ENCODE data around the gene AGAP1. TPM values are rescaled to one million over a fixed set of nuclear protein-coding genes. Genes with fewer than 3 reads are reported as not detected.

Gene AGAP1
- polyA plus RNA-seq, 4 donors: 9.8 to 19.2 (median 15.5) TPM

GRCh38 chr2:235639885-235640284, 146.0 kb downstream of the AGAP1 start:
- FAIRE-seq: no peak
- Histone ChIP-seq H3K36me3 (ENCODE audit: control insufficient read depth in 3 of 3, insufficient read depth in 2 of 3, low read depth in 1 of 3, low read length in 3 of 3) (peaks cover 0 to 9% (median 0%) of the 10 kb centered on the region in 3 donors), H3K9me3 (ENCODE audit: control insufficient read depth in 2 of 2, insufficient read depth in 1 of 2, low read depth in 1 of 2, low read length in 1 of 2) (no peaks in the 10 kb centered on the region), H3K27me3 (ENCODE audit: control insufficient read depth in 3 of 3, insufficient read depth in 3 of 3, low read length in 3 of 3) (no peaks in the 10 kb centered on the region), H3K4me1 (ENCODE audit: control insufficient read depth in 3 of 3, insufficient read depth in 2 of 3, low read depth in 1 of 3, low read length in 2 of 3) (peaks cover 0 to 22% (median 8%) of the 10 kb centered on the region in 3 donors), H3K27ac (ENCODE audit: low read depth in 1 of 3, low read length in 2 of 3) (peak overlapping the region in 2 of 3 donors; percentile 45 to 81), H3K4me3 (ENCODE audit: low read depth in 1 of 3, low read length in 3 of 3) (no peak overlapping the region)
- no peak for DNase-seq
- 32 to 48% (median 43%) methylated on average over 2 of the region's 2 CpGs for WGBS, 3 donors

- WGBS, 3 donors: 15 to 42% (median 15%) methylated on average over 2 of the region's 2 CpGs
- Histone ChIP-seq H3K4me1 (ENCODE audit: control insufficient read depth in 3 of 3, insufficient read depth in 2 of 3, low read depth in 1 of 3, low read length in 2 of 3) (peaks cover 0 to 22% (median 8%) of the 10 kb centered on the region in 3 donors), H3K27ac (ENCODE audit: low read depth in 1 of 3, low read length in 2 of 3) (peak overlapping the region in 2 of 3 donors; percentile 45 to 81), H3K27me3 (ENCODE audit: control insufficient read depth in 3 of 3, insufficient read depth in 3 of 3, low read length in 3 of 3) (no peaks in the 10 kb centered on the region), H3K36me3 (ENCODE audit: control insufficient read depth in 3 of 3, insufficient read depth in 2 of 3, low read depth in 1 of 3, low read length in 3 of 3) (peaks cover 0 to 9% (median 0%) of the 10 kb centered on the region in 3 donors), H3K9me3 (ENCODE audit: control insufficient read depth in 2 of 2, insufficient read depth in 1 of 2, low read depth in 1 of 2, low read length in 1 of 2) (no peaks in the 10 kb centered on the region), H3K4me3 (ENCODE audit: low read depth in 1 of 3, low read length in 3 of 3) (no peak overlapping the region)
- no peak for FAIRE-seq
- no peak for DNase-seq
Observed at GRCh38 chr2:235640377-235640776, 146.5 kb downstream of the AGAP1 start.

DNA sequence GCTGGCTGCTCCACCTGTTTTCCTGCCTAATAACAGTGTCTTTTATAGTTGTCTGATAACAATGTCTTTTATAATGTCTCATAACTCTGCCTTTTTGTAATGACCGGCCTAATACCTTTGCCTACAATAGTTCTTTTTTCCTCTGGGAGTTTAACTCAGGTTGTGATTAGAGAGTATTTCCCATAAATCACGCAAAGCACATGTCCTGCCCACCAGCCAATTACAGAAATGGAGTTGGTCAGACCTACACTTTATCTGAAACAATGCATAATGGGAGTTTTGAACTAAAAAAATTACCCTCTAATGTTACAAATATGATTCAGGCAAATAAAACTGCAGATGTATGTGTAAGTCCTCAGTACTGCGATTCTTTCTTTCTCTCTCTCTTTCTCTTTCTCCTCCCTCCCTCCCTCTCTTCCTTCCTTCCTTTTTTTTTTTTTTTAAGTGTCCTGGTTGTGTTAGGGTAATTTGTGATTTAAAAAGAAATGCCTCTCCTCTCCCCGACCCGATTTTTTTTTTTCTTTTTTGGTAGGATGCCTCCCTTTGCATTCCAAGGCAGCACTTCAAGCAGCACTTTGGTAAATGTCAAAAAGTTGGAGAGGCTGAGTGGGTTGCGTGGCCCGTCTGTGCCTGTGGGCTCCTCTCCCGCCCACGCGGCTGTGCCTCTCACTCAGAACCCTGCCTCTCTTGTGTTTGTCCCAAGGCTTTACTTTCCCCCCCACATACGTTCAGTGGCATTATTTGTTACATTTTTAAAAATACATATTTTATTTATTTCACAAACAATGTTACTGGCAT, 147.3 kb downstream of the AGAP1 start:
- DNase-seq (no peak), FAIRE-seq (no peak)
- Histone ChIP-seq H3K4me1 (ENCODE audit: control insufficient read depth in 3 of 3, insufficient read depth in 2 of 3, low read depth in 1 of 3, low read length in 2 of 3) (peaks cover 0 to 22% (median 8%) of the 10 kb centered on the region in 3 donors), H3K27me3 (ENCODE audit: control insufficient read depth in 3 of 3, insufficient read depth in 3 of 3, low read length in 3 of 3) (no peaks in the 10 kb centered on the region), H3K4me3 (ENCODE audit: low read depth in 1 of 3, low read length in 3 of 3) (no peak overlapping the region), H3K36me3 (ENCODE audit: control insufficient read depth in 3 of 3, insufficient read depth in 2 of 3, low read depth in 1 of 3, low read length in 3 of 3) (peaks cover 0 to 9% (median 0%) of the 10 kb centered on the region in 3 donors), H3K27ac (ENCODE audit: low read depth in 1 of 3, low read length in 2 of 3) (peak overlapping the region in 2 of 3 donors; percentile 45 to 81), H3K9me3 (ENCODE audit: control insufficient read depth in 2 of 2, insufficient read depth in 1 of 2, low read depth in 1 of 2, low read length in 1 of 2) (no peaks in the 10 kb centered on the region)
- 39 to 42% (median 39%) methylated on average over 11 of the region's 11 CpGs for WGBS, 3 donors

DNA sequence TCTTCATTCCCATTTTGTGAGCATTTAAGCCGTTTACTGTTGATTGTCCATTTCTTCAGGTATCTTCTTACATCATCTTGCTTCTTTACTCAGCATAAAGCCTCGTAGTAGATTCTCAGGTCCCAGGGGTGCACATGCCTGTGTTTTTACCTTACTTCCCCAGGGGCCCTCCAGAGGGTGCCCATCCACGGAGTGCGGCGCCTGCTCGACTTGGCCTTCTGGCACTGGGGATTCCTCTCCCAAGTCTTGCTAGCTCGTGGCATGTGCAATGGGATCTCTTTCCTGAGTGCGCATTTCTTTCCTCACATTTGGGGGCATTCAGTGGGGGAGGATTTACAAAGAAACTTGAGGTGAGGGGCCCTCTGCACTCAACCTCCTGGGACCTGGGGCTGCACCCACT, 148.1 kb downstream of the AGAP1 start:
- peaks cover 0 to 8% (median 0%) of the 10 kb centered on the region in 3 donors for H3K36me3 ChIP-seq (ENCODE audit: control insufficient read depth in 3 of 3, insufficient read depth in 2 of 3, low read depth in 1 of 3, low read length in 3 of 3)
- no peaks in the 10 kb centered on the region for H3K27me3 ChIP-seq (ENCODE audit: control insufficient read depth in 3 of 3, insufficient read depth in 3 of 3, low read length in 3 of 3)
- H3K4me1 ChIP-seq (ENCODE audit: control insufficient read depth in 3 of 3, insufficient read depth in 2 of 3, low read depth in 1 of 3, low read length in 2 of 3): peaks cover 0 to 22% (median 8%) of the 10 kb centered on the region in 3 donors
- DNase-seq: no peak
- peaks cover 0 to 3% of the 10 kb centered on the region in 2 donors for H3K9me3 ChIP-seq (ENCODE audit: control insufficient read depth in 2 of 2, insufficient read depth in 1 of 2, low read depth in 1 of 2, low read length in 1 of 2)
- no peak for FAIRE-seq
- 76 to 83% (median 77%) methylated on average over 8 of the region's 8 CpGs for WGBS, 3 donors
- no peak overlapping the region for H3K4me3 ChIP-seq (ENCODE audit: low read depth in 1 of 3, low read length in 3 of 3)
- no peak overlapping the region for H3K27ac ChIP-seq (ENCODE audit: low read depth in 1 of 3, low read length in 2 of 3)

DNA sequence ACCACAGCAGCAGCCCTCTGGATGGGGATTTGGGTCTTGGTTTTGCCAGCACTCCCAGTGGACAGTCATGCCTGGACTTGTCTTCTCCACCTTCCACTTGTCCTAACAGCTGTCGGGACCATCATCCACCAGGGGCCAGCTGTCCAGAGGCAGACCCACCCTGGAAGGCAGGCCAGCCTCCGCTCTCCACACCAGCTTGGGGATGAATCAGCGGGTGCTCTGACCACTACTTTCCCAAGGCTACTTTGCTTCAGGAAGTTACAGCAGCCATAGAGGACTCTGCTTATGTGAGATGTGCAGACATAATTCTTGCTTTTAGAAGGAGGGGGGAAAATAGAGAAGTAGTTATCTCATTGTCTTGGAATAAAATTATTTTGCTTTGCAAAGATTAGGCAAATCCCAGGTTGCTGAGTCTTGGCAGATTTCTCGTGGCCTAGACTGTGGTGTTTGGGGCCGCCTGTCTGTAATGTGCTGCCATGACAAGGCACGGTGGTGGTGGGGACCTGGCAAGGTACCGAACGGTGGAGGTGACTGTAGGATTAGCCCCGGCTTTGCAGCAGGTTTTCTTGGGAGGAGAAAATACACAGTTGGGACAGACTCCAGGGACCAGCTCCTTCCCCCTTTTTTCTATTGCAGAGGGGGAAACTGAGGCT, 148.7 kb downstream of the AGAP1 start:
- Histone ChIP-seq H3K9me3 (ENCODE audit: control insufficient read depth in 2 of 2, insufficient read depth in 1 of 2, low read depth in 1 of 2, low read length in 1 of 2) (peaks cover 0 to 3% of the 10 kb centered on the region in 2 donors), H3K4me1 (ENCODE audit: control insufficient read depth in 3 of 3, insufficient read depth in 2 of 3, low read depth in 1 of 3, low read length in 2 of 3) (peaks cover 0 to 22% (median 8%) of the 10 kb centered on the region in 3 donors), H3K4me3 (ENCODE audit: low read depth in 1 of 3, low read length in 3 of 3) (no peak overlapping the region), H3K36me3 (ENCODE audit: control insufficient read depth in 3 of 3, insufficient read depth in 2 of 3, low read depth in 1 of 3, low read length in 3 of 3) (peaks cover 0 to 8% (median 0%) of the 10 kb centered on the region in 3 donors), H3K27me3 (ENCODE audit: control insufficient read depth in 3 of 3, insufficient read depth in 3 of 3, low read length in 3 of 3) (no peaks in the 10 kb centered on the region), H3K27ac (ENCODE audit: low read depth in 1 of 3, low read length in 2 of 3) (no peak overlapping the region)
- WGBS, 3 donors: 84 to 92% (median 89%) methylated on average over 9 of the region's 9 CpGs
- DNase-seq: no peak
- no peak for FAIRE-seq

- DNase-seq (no peak), FAIRE-seq (no peak)
- whole genome bisulfite sequencing, 3 donors: 67 to 87% (median 77%) methylated on average over 16 of the region's 16 CpGs
- H3K27me3 ChIP-seq (ENCODE audit: control insufficient read depth in 3 of 3, insufficient read depth in 3 of 3, low read length in 3 of 3): no peaks in the 10 kb centered on the region
- H3K9me3 ChIP-seq (ENCODE audit: control insufficient read depth in 2 of 2, insufficient read depth in 1 of 2, low read depth in 1 of 2, low read length in 1 of 2): peaks cover 0 to 3% of the 10 kb centered on the region in 2 donors
- peak overlapping the region in 2 of 3 donors; percentile 6 to 38 for H3K27ac ChIP-seq (ENCODE audit: low read depth in 1 of 3, low read length in 2 of 3)
- peaks cover 0 to 17% (median 8%) of the 10 kb centered on the region in 3 donors for H3K4me1 ChIP-seq (ENCODE audit: control insufficient read depth in 3 of 3, insufficient read depth in 2 of 3, low read depth in 1 of 3, low read length in 2 of 3)
- H3K4me3 ChIP-seq (ENCODE audit: low read depth in 1 of 3, low read length in 3 of 3): no peak overlapping the region
- H3K36me3 ChIP-seq (ENCODE audit: control insufficient read depth in 3 of 3, insufficient read depth in 2 of 3, low read depth in 1 of 3, low read length in 3 of 3): peaks cover 0 to 7% (median 0%) of the 10 kb centered on the region in 3 donors
Observed at GRCh38 chr2:235643680-235644511, 150.1 kb downstream of the AGAP1 start.

DNA sequence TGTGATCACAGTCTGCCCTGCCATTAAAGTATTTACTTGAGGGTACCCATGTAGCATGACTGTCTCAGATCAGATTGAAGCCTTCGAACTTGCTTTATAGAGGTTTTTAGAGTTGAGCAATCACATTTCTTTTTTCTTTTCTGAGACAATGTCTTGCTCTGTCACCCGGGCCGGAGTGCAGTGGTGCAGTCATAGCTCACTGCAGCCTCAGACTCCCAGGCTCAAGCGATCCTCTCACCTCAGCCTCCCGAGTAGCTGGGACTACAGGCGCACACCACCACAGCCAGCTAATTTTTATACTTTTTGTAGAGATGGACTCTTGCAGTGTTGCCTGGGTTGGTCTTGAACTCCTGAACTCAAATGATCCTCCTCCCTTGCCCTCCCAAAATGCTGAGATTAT, 153.4 kb downstream of the AGAP1 start:
- WGBS, 3 donors: 92 to 95% (median 95%) methylated on average over 6 of the region's 6 CpGs
- Histone ChIP-seq H3K36me3 (ENCODE audit: control insufficient read depth in 3 of 3, insufficient read depth in 2 of 3, low read depth in 1 of 3, low read length in 3 of 3) (peaks cover 0 to 7% (median 0%) of the 10 kb centered on the region in 3 donors), H3K4me1 (ENCODE audit: control insufficient read depth in 3 of 3, insufficient read depth in 2 of 3, low read depth in 1 of 3, low read length in 2 of 3) (peaks cover 0 to 3% (median 0%) of the 10 kb centered on the region in 3 donors), H3K9me3 (ENCODE audit: control insufficient read depth in 2 of 2, insufficient read depth in 1 of 2, low read depth in 1 of 2, low read length in 1 of 2) (peaks cover 0 to 3% of the 10 kb centered on the region in 2 donors), H3K4me3 (ENCODE audit: low read depth in 1 of 3, low read length in 3 of 3) (no peak overlapping the region), H3K27ac (ENCODE audit: low read depth in 1 of 3, low read length in 2 of 3) (no peak overlapping the region), H3K27me3 (ENCODE audit: control insufficient read depth in 3 of 3, insufficient read depth in 3 of 3, low read length in 3 of 3) (no peaks in the 10 kb centered on the region)
- FAIRE-seq: no peak
- no peak for DNase-seq

- H3K36me3 ChIP-seq (ENCODE audit: control insufficient read depth in 3 of 3, insufficient read depth in 2 of 3, low read depth in 1 of 3, low read length in 3 of 3): peaks cover 0 to 5% (median 0%) of the 10 kb centered on the region in 3 donors
- no peak overlapping the region for H3K4me3 ChIP-seq (ENCODE audit: low read depth in 1 of 3, low read length in 3 of 3)
- WGBS, 3 donors: 45 to 66% (median 48%) methylated on average over 3 of the region's 3 CpGs
- FAIRE-seq (no peak), DNase-seq (no peak)
- H3K27ac ChIP-seq (ENCODE audit: low read depth in 1 of 3, low read length in 2 of 3): no peak overlapping the region
- H3K9me3 ChIP-seq (ENCODE audit: control insufficient read depth in 2 of 2, insufficient read depth in 1 of 2, low read depth in 1 of 2, low read length in 1 of 2): peaks cover 0 to 3% of the 10 kb centered on the region in 2 donors
- H3K4me1 ChIP-seq (ENCODE audit: control insufficient read depth in 3 of 3, insufficient read depth in 2 of 3, low read depth in 1 of 3, low read length in 2 of 3): peaks cover 0 to 3% (median 0%) of the 10 kb centered on the region in 3 donors
- H3K27me3 ChIP-seq (ENCODE audit: control insufficient read depth in 3 of 3, insufficient read depth in 3 of 3, low read length in 3 of 3): no peaks in the 10 kb centered on the region
Observed at GRCh38 chr2:235647877-235648276, 154.0 kb downstream of the AGAP1 start.
